Activated naive CD4-positive, alpha-beta T cell (primary cell): Measurements from ENCODE around the gene LAMC1.

Source experiments
- DNase-seq, 4 experiments: peaks; one replicate each; lab custom pipeline; 2025; lab: John Stamatoyannopoulos, UW

Gene LAMC1

GRCh38 chr1:183194527-183195141 lies 171.4 kb downstream of the LAMC1 start:
- DNase-seq = no peak

GRCh38 chr1:183195142-183195574 lies 171.9 kb downstream of the LAMC1 start:
- DNase-seq = no peak
